Fibroblast of villous mesenchyme (primary cell): ENCODE measurements around the gene CWF19L1. TPM values are rescaled to one million over a fixed set of nuclear protein-coding genes. Genes with fewer than 3 reads are reported as not detected.

ENCODE experiments used
- DNase-seq: peaks from one replicate; pipeline ENCODE4 v3.0.0-alpha.2; 2010; ENCODE audit warnings: low read depth
- H3K4me3 ChIP-seq: 2 replicates; pipeline ENCODE4 v1.5.1; 2011; ENCODE audit warnings: low read depth, mild to moderate bottlenecking, low read length
- CTCF ChIP-seq: IDR thresholded peaks from 2 replicates; pipeline ENCODE4 v1.5.1; 2012; ENCODE audit warnings: low read depth, mild to moderate bottlenecking, low read length; ENCODE audit not compliant: insufficient read depth
- total RNA-seq: library from RNA; depleted of rRNA; stranded (reverse); fragments of >200 nt; gene quantifications from 2 replicates; pipeline ENCODE4 v1.2.3, GENCODE V29; 2012

Gene CWF19L1
- total RNA-seq, 1 donor = 36.3 TPM

- no peak for TF ChIP-seq CTCF
- H3K4me3 ChIP-seq = no peak overlapping the region
- DNase-seq = no peak
These were observed 72.7 kb downstream of the CWF19L1 start for GRCh38 chr10:100194711-100195110.

- H3K4me3 ChIP-seq = no peak overlapping the region
- no peak for DNase-seq
- TF ChIP-seq CTCF = no peak
These were observed 75.1 kb downstream of the CWF19L1 start for GRCh38 chr10:100192350-100192749.

GRCh38 chr10:100186253-100187212 lies 80.9 kb downstream of the CWF19L1 start:
- no peak for TF ChIP-seq CTCF
- peak overlapping the region; percentile 79 for H3K4me3 ChIP-seq
- peak; percentile 60 for DNase-seq

- peak; percentile 91 for DNase-seq
- TF ChIP-seq CTCF = no peak
- peak within 1 kb of the TSS; percentile 79 for H3K4me3 ChIP-seq
These were observed 81.8 kb downstream of the CWF19L1 start, which contains the start of gene ERLIN1 for GRCh38 chr10:100185364-100186252. TSS of gene ERLIN1 (minus strand) at chr10:100186029. CDS start at chr10:100185626, 403 bp downstream.

GRCh38 chr10:100184840-100185239 lies 82.6 kb downstream of the CWF19L1 start:
- no peak for TF ChIP-seq CTCF
- peak overlapping the region; percentile 79 for H3K4me3 ChIP-seq
- DNase-seq = peak; percentile 33

- no peak for DNase-seq
- H3K4me3 ChIP-seq = peak overlapping the region; percentile 79
- TF ChIP-seq CTCF = no peak
These were observed 83.0 kb downstream of the CWF19L1 start for GRCh38 chr10:100184426-100184825.
